H1 (cell line): ENCODE results near the gene TSPAN15. TPM values are rescaled to one million over a fixed set of nuclear protein-coding genes. Genes with fewer than 3 reads are reported as not detected.

Experiments
- CHD1 ChIP-seq: IDR thresholded peaks from 2 replicates; pipeline ENCODE4 v1.6.1; 2012; ENCODE audit warnings: low read depth, low read length, improper control_type of control experiment
- CREB1 ChIP-seq: IDR thresholded peaks from 2 replicates; pipeline ENCODE4 v1.6.1; 2012; ENCODE audit warnings: inconsistent platforms
- POLR2AphosphoS5 ChIP-seq: IDR thresholded peaks from 2 replicates; pipeline ENCODE4 v1.6.1; 2011; ENCODE audit warnings: low read depth, low read length
- polyA plus RNA-seq, 7 experiments: library from polyadenylated mRNA; depleted of rRNA in 3 of 7; stranded (reverse) in 5 of 7; unstranded in 2 of 7; fragments of >200 nt in 5 of 7; fragments of 200-250 nt in 2 of 7; gene quantifications; 1 replicate in 5 of 7; 2 replicates in 1 of 7; 4 replicates in 1 of 7; pipeline versions ENCODE4 v1.2.1 to v1.2.3, GENCODE V29; 2011 to 2013; ENCODE audit warnings: missing spikeins in 2 of 7, mixed read lengths in 2 of 7
- total RNA-seq: library from RNA; stranded (reverse); fragmentation: NEBNext Ultra II Directional; extraction: Animal tissue kit (Norgen Biotek cat#: 25700); gene quantifications from 2 replicates; pipeline ENCODE4 v1.2.1, GENCODE V29; 2021
- TF ChIP-seq, protein P1 (sequence below): IDR thresholded peaks from 2 replicates; pipeline ENCODE4 v1.6.1; 2012; ENCODE audit warnings: inconsistent platforms

Gene TSPAN15
- total and polyA plus RNA-seq, 2 of the 8 experiments (the other 6 are each of a cell fraction or from before 2014, with no cell fraction given) = 9.7 to 20.0 TPM

DNA sequence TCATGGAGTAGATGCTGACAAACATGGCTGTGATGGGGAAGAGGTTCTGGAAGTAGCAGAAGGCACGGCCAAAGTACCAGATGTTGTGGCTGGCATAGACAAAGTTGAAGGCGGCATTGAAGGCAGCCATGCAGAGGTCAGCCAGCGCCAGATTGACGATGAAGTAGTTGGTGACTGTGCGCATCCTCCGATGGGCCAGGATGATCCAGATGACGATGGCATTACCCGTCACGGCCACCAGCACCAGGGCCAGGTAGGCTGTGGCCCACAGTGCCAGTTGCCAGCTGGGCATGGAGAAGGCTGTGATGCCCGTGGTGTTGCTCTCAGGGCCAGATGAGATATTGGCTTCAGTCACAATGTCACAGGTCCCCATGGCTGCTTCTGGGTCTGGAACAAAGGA, 35.3 kb upstream of the TSPAN15 start (continued):
- TF ChIP-seq POLR2AphosphoS5 (no peak), CREB1 (no peak), CHD1 (no peak)
- TF ChIP-seq, protein P1, sequence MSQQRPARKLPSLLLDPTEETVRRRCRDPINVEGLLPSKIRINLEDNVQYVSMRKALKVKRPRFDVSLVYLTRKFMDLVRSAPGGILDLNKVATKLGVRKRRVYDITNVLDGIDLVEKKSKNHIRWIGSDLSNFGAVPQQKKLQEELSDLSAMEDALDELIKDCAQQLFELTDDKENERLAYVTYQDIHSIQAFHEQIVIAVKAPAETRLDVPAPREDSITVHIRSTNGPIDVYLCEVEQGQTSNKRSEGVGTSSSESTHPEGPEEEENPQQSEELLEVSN = no peak
